ENCODE results near the gene MOB3B.

The MOB3B gene

DNA sequence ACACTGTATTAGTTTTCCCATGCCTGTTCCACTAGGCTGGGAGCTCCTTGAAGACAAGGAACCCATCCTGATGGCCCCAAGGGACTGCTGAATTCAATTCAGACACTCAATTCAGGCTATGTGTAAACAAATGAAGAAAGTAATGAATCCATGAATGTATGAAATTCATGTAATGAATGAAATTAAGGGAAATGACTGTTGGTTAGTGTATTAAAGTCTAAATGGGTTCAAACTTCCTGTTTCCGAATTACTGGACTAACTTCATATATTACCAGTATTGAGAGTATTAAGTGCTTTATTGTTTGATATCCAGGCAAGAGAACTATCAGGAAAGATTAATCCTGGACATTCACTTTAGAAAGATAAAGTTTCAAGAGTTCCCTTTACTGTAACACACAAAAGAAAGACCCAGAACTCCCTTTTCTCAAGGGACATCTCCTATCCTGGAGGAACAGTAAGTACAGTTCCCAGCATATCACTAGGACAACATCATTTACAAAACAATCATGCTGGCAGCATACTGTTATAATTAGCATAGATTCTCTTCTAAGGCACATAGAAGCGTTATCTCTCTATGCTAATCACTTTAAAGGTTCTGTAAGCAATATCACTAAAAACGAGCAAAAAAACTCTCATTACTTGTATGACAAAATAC lies 34.0 kb downstream of the MOB3B start:
- ATAC-seq, result no peak
- TF ChIP-seq ISL1 (CRISPR knock-in tag; IDR thresholded peaks at IDR 0.05) (no peak), ZNF8 (CRISPR knock-in tag; IDR thresholded peaks at IDR 0.05) (no peak), RARB (CRISPR knock-in tag; IDR thresholded peaks at IDR 0.05) (no peak), ZNF70 (CRISPR knock-in tag; IDR thresholded peaks at IDR 0.05) (no peak), ZC3H10 (CRISPR knock-in tag; IDR thresholded peaks at IDR 0.05) (no peak), ESRRG (CRISPR knock-in tag; IDR thresholded peaks at IDR 0.05) (no peak), PPARA (CRISPR knock-in tag; IDR thresholded peaks at IDR 0.05; ENCODE audit: borderline replicate concordance) (no peak), OSR1 (CRISPR knock-in tag; IDR thresholded peaks at IDR 0.05) (no peak)
- TF ChIP-seq, protein P1, sequence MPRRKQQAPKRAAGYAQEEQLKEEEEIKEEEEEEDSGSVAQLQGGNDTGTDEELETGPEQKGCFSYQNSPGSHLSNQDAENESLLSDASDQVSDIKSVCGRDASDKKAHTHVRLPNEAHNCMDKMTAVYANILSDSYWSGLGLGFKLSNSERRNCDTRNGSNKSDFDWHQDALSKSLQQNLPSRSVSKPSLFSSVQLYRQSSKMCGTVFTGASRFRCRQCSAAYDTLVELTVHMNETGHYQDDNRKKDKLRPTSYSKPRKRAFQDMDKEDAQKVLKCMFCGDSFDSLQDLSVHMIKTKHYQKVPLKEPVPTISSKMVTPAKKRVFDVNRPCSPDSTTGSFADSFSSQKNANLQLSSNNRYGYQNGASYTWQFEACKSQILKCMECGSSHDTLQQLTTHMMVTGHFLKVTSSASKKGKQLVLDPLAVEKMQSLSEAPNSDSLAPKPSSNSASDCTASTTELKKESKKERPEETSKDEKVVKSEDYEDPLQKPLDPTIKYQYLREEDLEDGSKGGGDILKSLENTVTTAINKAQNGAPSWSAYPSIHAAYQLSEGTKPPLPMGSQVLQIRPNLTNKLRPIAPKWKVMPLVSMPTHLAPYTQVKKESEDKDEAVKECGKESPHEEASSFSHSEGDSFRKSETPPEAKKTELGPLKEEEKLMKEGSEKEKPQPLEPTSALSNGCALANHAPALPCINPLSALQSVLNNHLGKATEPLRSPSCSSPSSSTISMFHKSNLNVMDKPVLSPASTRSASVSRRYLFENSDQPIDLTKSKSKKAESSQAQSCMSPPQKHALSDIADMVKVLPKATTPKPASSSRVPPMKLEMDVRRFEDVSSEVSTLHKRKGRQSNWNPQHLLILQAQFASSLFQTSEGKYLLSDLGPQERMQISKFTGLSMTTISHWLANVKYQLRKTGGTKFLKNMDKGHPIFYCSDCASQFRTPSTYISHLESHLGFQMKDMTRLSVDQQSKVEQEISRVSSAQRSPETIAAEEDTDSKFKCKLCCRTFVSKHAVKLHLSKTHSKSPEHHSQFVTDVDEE (CRISPR knock-in tag; IDR thresholded peaks at IDR 0.05), result no peak
- TF ChIP-seq, protein P2, sequence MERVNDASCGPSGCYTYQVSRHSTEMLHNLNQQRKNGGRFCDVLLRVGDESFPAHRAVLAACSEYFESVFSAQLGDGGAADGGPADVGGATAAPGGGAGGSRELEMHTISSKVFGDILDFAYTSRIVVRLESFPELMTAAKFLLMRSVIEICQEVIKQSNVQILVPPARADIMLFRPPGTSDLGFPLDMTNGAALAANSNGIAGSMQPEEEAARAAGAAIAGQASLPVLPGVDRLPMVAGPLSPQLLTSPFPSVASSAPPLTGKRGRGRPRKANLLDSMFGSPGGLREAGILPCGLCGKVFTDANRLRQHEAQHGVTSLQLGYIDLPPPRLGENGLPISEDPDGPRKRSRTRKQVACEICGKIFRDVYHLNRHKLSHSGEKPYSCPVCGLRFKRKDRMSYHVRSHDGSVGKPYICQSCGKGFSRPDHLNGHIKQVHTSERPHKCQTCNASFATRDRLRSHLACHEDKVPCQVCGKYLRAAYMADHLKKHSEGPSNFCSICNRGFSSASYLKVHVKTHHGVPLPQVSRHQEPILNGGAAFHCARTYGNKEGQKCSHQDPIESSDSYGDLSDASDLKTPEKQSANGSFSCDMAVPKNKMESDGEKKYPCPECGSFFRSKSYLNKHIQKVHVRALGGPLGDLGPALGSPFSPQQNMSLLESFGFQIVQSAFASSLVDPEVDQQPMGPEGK (CRISPR knock-in tag; IDR thresholded peaks at IDR 0.05; ENCODE audit: borderline replicate concordance), result no peak

DNA sequence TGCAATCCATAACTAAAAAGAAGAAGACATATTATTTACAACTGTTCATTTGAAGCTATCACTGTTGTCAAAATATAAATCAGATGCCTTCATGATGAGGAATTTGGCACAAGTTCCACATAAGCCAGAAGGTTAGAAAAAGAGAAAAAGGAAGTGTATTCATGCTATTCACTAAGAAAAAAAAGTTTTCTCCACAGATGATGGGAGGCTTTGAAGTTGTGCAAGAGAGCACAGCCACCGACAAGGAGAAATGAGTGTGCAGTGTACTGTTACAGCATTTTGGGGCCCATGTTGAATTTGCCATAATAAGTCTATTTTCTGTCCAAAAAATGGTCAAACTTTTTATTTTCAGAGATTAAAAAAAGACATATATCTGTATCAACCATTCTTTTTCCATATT lies 38.5 kb downstream of the MOB3B start:
- no peak for ATAC-seq
- no peak for TF ChIP-seq TCF4 (CRISPR knock-in tag; IDR thresholded peaks at IDR 0.05; ENCODE audit: borderline replicate concordance)
- no peak for TF ChIP-seq TOX (CRISPR knock-in tag; IDR thresholded peaks at IDR 0.05; ENCODE audit: borderline replicate concordance)
- TF ChIP-seq, protein P2 (CRISPR knock-in tag; IDR thresholded peaks at IDR 0.05; ENCODE audit: borderline replicate concordance), result no peak
- TF ChIP-seq, protein P1 (CRISPR knock-in tag; IDR thresholded peaks at IDR 0.05), result no peak

DNA sequence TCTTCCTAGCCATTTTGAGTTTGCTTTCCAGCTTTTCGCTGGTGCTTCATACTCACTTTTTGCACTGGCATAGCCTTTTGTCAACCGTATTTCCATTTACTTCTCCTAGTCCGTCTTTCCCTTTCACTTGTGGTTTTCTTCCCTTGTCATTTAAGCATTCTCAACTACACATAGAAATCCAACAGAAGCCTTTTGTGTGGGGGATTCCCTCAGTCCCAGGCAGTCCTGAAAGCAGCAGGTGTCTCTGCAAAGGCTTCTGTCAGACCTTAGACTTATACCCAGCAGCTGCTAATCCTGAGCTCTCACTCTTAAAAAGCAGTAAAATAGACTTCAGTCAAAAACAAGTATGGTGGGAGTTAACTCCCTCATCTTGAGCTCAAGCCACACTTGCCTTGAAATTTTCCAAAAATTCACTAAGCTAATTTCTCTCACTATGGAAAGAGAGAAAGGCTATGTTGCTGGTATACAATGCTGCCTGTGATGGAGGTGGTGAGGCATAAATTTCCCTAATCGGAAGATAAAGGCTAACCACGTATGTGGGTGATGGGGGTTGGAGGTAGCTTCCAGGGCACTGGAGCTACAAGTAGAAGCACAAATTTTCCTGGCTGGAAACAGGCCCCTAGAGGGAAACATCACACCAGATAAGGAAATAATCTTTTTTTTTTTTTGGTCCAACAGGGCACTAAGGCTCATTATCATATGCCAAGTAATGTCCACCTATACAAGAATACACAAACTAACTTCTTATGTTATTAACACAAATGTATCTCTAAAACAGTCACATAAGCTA lies 40.3 kb downstream of the MOB3B start:
- no peak for ATAC-seq
- TF ChIP-seq CSDC2 (CRISPR knock-in tag; IDR thresholded peaks at IDR 0.05) (no peak), ESRRG (CRISPR knock-in tag; IDR thresholded peaks at IDR 0.05) (no peak), OSR1 (CRISPR knock-in tag; IDR thresholded peaks at IDR 0.05) (no peak), ZNF565 (CRISPR knock-in tag; conservative IDR thresholded peaks at IDR 0.05; ENCODE audit: low read depth) (no peak), ZFP3 (CRISPR knock-in tag; IDR thresholded peaks at IDR 0.05) (no peak), TOX (CRISPR knock-in tag; IDR thresholded peaks at IDR 0.05; ENCODE audit: borderline replicate concordance) (no peak), ZC3H10 (CRISPR knock-in tag; IDR thresholded peaks at IDR 0.05) (no peak), TCF4 (CRISPR knock-in tag; IDR thresholded peaks at IDR 0.05; ENCODE audit: borderline replicate concordance) (no peak), ZNF70 (CRISPR knock-in tag; IDR thresholded peaks at IDR 0.05) (no peak), PPARA (CRISPR knock-in tag; IDR thresholded peaks at IDR 0.05; ENCODE audit: borderline replicate concordance) (no peak), BACH2 (CRISPR knock-in tag; IDR thresholded peaks at IDR 0.05; ENCODE audit: borderline replicate concordance) (no peak), GLIS3 (CRISPR knock-in tag; IDR thresholded peaks at IDR 0.05) (no peak), ZNF8 (CRISPR knock-in tag; IDR thresholded peaks at IDR 0.05) (no peak)
- TF ChIP-seq, protein P3, sequence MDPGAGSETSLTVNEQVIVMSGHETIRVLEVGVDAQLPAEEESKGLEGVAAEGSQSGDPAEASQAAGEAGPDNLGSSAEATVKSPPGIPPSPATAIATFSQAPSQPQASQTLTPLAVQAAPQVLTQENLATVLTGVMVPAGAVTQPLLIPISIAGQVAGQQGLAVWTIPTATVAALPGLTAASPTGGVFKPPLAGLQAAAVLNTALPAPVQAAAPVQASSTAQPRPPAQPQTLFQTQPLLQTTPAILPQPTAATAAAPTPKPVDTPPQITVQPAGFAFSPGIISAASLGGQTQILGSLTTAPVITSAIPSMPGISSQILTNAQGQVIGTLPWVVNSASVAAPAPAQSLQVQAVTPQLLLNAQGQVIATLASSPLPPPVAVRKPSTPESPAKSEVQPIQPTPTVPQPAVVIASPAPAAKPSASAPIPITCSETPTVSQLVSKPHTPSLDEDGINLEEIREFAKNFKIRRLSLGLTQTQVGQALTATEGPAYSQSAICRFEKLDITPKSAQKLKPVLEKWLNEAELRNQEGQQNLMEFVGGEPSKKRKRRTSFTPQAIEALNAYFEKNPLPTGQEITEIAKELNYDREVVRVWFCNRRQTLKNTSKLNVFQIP (CRISPR knock-in tag; IDR thresholded peaks at IDR 0.05; ENCODE audit: borderline replicate concordance, low read depth), result no peak
- TF ChIP-seq, protein P1 (CRISPR knock-in tag; IDR thresholded peaks at IDR 0.05), result no peak
- TF ChIP-seq, protein P4, sequence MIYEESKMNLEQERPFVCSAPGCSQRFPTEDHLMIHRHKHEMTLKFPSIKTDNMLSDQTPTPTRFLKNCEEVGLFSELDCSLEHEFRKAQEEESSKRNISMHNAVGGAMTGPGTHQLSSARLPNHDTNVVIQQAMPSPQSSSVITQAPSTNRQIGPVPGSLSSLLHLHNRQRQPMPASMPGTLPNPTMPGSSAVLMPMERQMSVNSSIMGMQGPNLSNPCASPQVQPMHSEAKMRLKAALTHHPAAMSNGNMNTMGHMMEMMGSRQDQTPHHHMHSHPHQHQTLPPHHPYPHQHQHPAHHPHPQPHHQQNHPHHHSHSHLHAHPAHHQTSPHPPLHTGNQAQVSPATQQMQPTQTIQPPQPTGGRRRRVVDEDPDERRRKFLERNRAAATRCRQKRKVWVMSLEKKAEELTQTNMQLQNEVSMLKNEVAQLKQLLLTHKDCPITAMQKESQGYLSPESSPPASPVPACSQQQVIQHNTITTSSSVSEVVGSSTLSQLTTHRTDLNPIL (CRISPR knock-in tag; IDR thresholded peaks at IDR 0.05; ENCODE audit: low read depth), result no peak

Data from SK-N-SH treated with all-trans-retinoic acid at 6 μM for 48 hours (cell line).